Lower leg skin (tissue), 4 donors: ENCODE results near the gene CTIF. TPM values are rescaled to one million over a fixed set of nuclear protein-coding genes. Genes with fewer than 3 reads are reported as not detected.
"Not testable (repeated sequence)": the region's sequence is repeated elsewhere in the genome, so short reads cannot be mapped to it uniquely, and the experiment has no call there.

Experiments used
- DNase-seq, 2 donors: peaks; one replicate each; pipeline ENCODE4 v3.0.0-alpha.2; 2019; ENCODE audit warnings: low spot score in 2 of 2
- H3K4me3 ChIP-seq: fragments of 200-600 bp; sonication (generic); 2 replicates; pipeline ENCODE4 v1.5.1; 2017; ENCODE audit warnings: mild to moderate bottlenecking, low read depth; ENCODE audit not compliant: poor library complexity, severe bottlenecking
- CTCF ChIP-seq, 3 donors: fragments of 450-650 bp; IDR thresholded peaks; one replicate each; pipeline ENCODE4 v1.5.1; 2016; ENCODE audit warnings: antibody characterized with exemption in 3 of 3, mild to moderate bottlenecking in 3 of 3, moderate library complexity in 2 of 3
- POLR2A ChIP-seq, 2 donors: fragments of 450-650 bp; IDR thresholded peaks; one replicate each; pipeline ENCODE4 v1.6.1; 2016 to 2017; ENCODE audit warnings: antibody characterized with exemption in 2 of 2, mild to moderate bottlenecking in 1 of 2, moderate library complexity in 1 of 2
- WGBS, 2 donors: methylation state at CpG; one replicate each; pipeline ENCODE4 v1.1.5; 2018; 5-methylcytosine and 5-hydroxymethylcytosine counted together
- intact Hi-C: fragments of 100-400 bp; cut with DNase I; formaldehyde crosslinking; loops from one replicate; pipeline ENCODE4 v1.15.0; 2023; ENCODE audit warnings: low total_unique reads
- total RNA-seq, 4 donors: library from RNA; depleted of rRNA; stranded (reverse); fragments of >200 nt; gene quantifications; one replicate each; pipeline ENCODE4 v1.1.0, GENCODE V29; 2016

Gene CTIF
- total RNA-seq, 4 donors from 2014 or later = 22.6 to 44.0 (median 30.2) TPM

DNA sequence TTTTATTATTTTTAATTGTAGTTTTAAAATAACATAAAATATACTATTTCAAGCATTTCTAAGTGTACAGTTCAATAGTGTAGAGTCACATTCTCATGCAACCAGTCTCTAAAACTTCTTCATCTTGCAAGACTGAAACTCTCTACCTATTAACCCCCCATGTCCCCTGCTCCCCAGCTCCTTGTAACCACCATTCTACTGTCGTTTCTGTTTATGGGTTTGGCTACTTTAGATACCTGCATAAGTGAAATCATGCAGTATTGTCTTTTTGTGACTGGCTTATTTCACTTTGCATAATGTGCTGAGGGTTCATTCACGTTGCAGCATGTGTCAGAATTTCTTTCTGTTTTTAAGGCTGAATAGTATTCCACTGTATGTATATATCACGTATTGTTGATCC, 272.6 kb downstream of the CTIF start:
- intact Hi-C loops = no loop called here
- WGBS, 2 donors = 93 to 95% methylated on average over 3 of the region's 3 CpGs
- no peak for DNase-seq

GRCh38 chr18:48811977-48812451, 273.2 kb downstream of the CTIF start:
- intact Hi-C loops, H3K4me3 ChIP-seq: not testable (repeated sequence)
- 92 to 97% methylated on average over 12 of the region's 12 CpGs for WGBS, 2 donors
- DNase-seq = peak in 1 of 2 donors; percentile 49

More for the DNA sequence above, 272.6 kb downstream of the CTIF start:
- TF ChIP-seq POLR2A (IDR thresholded peaks at IDR 0.05) (no peak), CTCF (IDR thresholded peaks at IDR 0.05) (no peak)
- no peak overlapping the region for H3K4me3 ChIP-seq

DNA sequence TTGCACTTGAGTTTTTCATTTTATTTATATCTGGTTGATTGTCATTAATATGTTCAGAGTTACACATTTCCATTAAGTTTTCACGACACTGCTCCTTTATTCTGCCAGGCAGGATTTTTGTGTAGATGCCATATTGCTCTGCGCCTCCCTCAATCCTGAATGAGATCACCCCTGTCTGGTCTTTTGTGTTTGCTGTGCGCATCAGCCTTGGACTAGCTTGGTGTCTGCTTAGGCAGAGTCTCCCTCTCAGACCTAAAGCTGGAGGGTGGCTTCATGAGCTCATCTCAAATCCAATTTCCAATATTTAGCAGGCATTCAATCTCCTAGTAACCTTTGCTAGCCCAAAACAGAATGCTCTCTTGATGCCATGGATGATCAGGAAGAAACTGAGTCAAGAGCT, 274.5 kb downstream of the CTIF start:
- TF ChIP-seq POLR2A (IDR thresholded peaks at IDR 0.05) = no peak
- no peak for TF ChIP-seq CTCF (IDR thresholded peaks at IDR 0.05)
- intact Hi-C loops = no loop called here
- no peak overlapping the region for H3K4me3 ChIP-seq
- WGBS, 2 donors = 86 to 88% methylated on average over 3 of the region's 3 CpGs
- no peak for DNase-seq

DNA sequence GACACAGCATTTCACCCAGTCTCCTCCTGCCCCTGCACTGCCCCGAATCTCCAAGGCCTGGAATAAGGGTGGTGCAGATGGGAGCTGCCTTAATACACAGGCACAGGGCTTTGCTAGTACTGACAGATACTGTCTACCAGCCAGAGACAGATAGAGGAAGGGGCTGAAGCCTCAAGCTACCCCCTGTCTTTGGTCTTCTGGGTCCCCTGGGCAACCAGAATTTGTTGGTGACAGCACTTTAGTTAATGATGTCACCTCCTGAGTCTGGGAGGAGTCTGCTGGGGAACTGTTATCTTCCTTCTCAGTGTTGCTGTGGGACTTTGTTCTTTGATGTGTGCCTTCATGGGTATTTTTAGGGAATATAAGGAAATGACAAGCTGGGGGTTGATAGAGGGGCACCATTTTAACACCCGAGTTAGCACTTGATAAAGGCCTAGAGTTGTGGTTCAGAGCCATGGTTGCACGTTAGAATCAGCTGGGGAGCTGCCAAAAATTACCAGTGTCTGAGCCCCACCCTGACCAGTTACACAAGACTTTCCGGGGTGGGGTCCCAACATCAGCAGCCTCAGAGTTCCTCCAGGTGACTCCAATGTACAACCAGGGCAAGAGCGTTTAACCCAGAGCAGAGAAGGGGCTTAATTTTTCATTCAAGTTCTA, 275.1 kb downstream of the CTIF start:
- 38 to 40% methylated on average over 5 of the region's 5 CpGs for WGBS, 2 donors
- H3K4me3 ChIP-seq = no peak overlapping the region
- intact Hi-C loops = no loop called here
- peak; percentile 57 to 83 for DNase-seq
- no peak for TF ChIP-seq CTCF (IDR thresholded peaks at IDR 0.05)

DNA sequence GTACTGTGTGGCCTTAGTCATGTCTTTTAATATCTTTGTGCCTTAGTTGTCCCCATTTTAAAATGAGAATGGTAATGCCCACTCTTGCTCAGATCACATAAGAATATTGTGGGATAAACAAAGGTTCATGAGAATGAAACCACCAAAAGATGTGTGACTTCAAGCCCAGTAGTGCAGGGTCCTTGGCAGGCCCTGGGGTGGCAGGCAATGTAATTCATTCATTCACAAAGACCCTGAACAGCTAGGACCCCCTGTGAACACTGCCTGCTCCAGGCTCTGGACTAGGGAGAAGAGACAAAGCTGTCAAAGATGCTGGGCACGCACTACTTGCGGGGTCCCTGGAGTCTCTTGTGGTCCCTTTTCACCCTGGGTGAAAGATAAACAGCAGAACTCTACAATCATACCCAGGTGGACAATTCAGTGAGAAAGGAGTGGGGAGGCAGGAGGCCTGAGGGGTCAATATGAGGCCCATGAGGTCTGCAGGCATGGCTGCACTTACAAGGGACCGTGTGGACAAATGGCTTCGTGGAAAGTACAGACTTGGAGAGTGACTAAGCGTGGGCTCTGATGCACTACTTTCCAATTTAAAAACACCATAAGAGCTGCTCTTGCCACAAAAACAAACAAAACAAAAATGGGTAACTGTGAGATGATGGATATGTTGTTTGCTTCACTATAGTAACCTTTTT, 275.8 kb downstream of the CTIF start:
- WGBS, 2 donors = 91 to 93% methylated on average over 5 of the region's 5 CpGs
- no peak overlapping the region for H3K4me3 ChIP-seq
- peak in 1 of 2 donors; percentile 56 for DNase-seq
- no peak for TF ChIP-seq POLR2A (IDR thresholded peaks at IDR 0.05)
- TF ChIP-seq CTCF (IDR thresholded peaks at IDR 0.05) = no peak
- intact Hi-C loops = no loop called here

GRCh38 chr18:48815179-48815515, 276.3 kb downstream of the CTIF start:
- WGBS, 2 donors = 88 to 91% methylated on average over 1 of the region's 1 CpG
- no peak overlapping the region for H3K4me3 ChIP-seq
- TF ChIP-seq POLR2A (IDR thresholded peaks at IDR 0.05) = no peak
- TF ChIP-seq CTCF (IDR thresholded peaks at IDR 0.05) = no peak
- intact Hi-C loops = no loop called here
- no peak for DNase-seq
